ENCODE data around the gene CACNA2D2. TPM values are rescaled to one million over a fixed set of nuclear protein-coding genes. Genes with fewer than 3 reads are reported as not detected.

The CACNA2D2 gene
- total and polyA plus RNA-seq, 7 donors: 0.14 to 1.6 (median 0.83) TPM

GRCh38 chr3:50351323-50351697 lies 152.1 kb downstream of the CACNA2D2 start:
- no peak for DNase-seq
- no peak for ATAC-seq
- intact Hi-C loops (cut with DNase I): no loop called here
- peak overlapping the region; percentile 97 for H3K27ac ChIP-seq
- H3K4me1 ChIP-seq: peaks cover 46% of the 10 kb centered on the region
- H3K27me3 ChIP-seq (ENCODE audit: insufficient read depth in 3 of 3, low read length in 2 of 3): no peaks in the 10 kb centered on the region
- TF ChIP-seq, protein P1, sequence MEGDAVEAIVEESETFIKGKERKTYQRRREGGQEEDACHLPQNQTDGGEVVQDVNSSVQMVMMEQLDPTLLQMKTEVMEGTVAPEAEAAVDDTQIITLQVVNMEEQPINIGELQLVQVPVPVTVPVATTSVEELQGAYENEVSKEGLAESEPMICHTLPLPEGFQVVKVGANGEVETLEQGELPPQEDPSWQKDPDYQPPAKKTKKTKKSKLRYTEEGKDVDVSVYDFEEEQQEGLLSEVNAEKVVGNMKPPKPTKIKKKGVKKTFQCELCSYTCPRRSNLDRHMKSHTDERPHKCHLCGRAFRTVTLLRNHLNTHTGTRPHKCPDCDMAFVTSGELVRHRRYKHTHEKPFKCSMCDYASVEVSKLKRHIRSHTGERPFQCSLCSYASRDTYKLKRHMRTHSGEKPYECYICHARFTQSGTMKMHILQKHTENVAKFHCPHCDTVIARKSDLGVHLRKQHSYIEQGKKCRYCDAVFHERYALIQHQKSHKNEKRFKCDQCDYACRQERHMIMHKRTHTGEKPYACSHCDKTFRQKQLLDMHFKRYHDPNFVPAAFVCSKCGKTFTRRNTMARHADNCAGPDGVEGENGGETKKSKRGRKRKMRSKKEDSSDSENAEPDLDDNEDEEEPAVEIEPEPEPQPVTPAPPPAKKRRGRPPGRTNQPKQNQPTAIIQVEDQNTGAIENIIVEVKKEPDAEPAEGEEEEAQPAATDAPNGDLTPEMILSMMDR (IDR thresholded peaks at IDR 0.05): no peak
- H3K4me3 ChIP-seq: peak overlapping the region; percentile 92
- peaks cover 5 to 56% of the 10 kb centered on the region in 2 donors for H3K36me3 ChIP-seq (ENCODE audit: insufficient read depth in 1 of 2, low read depth in 1 of 2)
- H3K9me3 ChIP-seq: no peaks in the 10 kb centered on the region
- WGBS, 3 donors: 40 to 53% (median 44%) methylated on average over 11 of the region's 11 CpGs

GRCh38 chr3:50350527-50351322 lies 152.7 kb downstream of the CACNA2D2 start, which contains the start of the genes CYB561D2 and NPRL2:
Gene CYB561D2 (plus strand): TSS chr3:50350862. CDS start chr3:50351434, 572 bp downstream.
Gene NPRL2 (minus strand): TSS chr3:50350775. CDS start chr3:50350652, 123 bp downstream.
- Histone ChIP-seq H3K36me3 (ENCODE audit: insufficient read depth in 1 of 2, low read depth in 1 of 2) (peaks cover 5 to 50% of the 10 kb centered on the region in 2 donors), H3K4me3 (peak within 1 kb of the TSS; percentile 92), H3K4me1 (peaks cover 43% of the 10 kb centered on the region), H3K27me3 (ENCODE audit: insufficient read depth in 3 of 3, low read length in 2 of 3) (no peaks in the 10 kb centered on the region), H3K27ac (peak within 1 kb of the TSS; percentile 97), H3K9me3 (no peaks in the 10 kb centered on the region)
- TF ChIP-seq, protein P1 (IDR thresholded peaks at IDR 0.05): no peak
- WGBS, 3 donors: 0 to 1% (median 1%) methylated on average over 63 to 64 of the region's 64 CpGs
- ATAC-seq: peak; percentile 94 to 96 (median 94)
- intact Hi-C loops (cut with DNase I): no loop called here
- DNase-seq: peak; percentile 98 to 99

- peaks cover 5 to 45% of the 10 kb centered on the region in 2 donors for H3K36me3 ChIP-seq (ENCODE audit: insufficient read depth in 1 of 2, low read depth in 1 of 2)
- 2 to 6% (median 2%) methylated on average over 7 of the region's 7 CpGs for WGBS, 3 donors
Measured at GRCh38 chr3:50350213-50350526, 153.3 kb downstream of the CACNA2D2 start.

GRCh38 chr3:50347187-50347813 lies 156.1 kb downstream of the CACNA2D2 start:
- DNase-seq (peak; percentile 69 to 83), ATAC-seq (peak in 1 of 4 donors; percentile 10)
- H3K4me3 ChIP-seq: no peak overlapping the region
- peaks cover 0 to 19% of the 10 kb centered on the region in 2 donors for H3K36me3 ChIP-seq (ENCODE audit: insufficient read depth in 1 of 2, low read depth in 1 of 2)
- no peaks in the 10 kb centered on the region for H3K9me3 ChIP-seq
- WGBS, 3 donors: 25 to 29% (median 28%) methylated on average over 14 of the region's 14 CpGs
- TF ChIP-seq, protein P1 (IDR thresholded peaks at IDR 0.05): peak; percentile 61
- intact Hi-C loops (cut with DNase I): loop anchor here in 1 of 2 donors (2.0 kb wide), 1 partner anchor 196 kb away; no protein-coding TSS in a partner anchor
- H3K27me3 ChIP-seq (ENCODE audit: insufficient read depth in 3 of 3, low read length in 2 of 3): no peaks in the 10 kb centered on the region
- no peak overlapping the region for H3K27ac ChIP-seq
- peaks cover 27% of the 10 kb centered on the region for H3K4me1 ChIP-seq

More at GRCh38 chr3:50350213-50350526, 153.3 kb downstream of the CACNA2D2 start:
- DNase-seq (no peak), ATAC-seq (no peak)
- Histone ChIP-seq H3K9me3 (no peaks in the 10 kb centered on the region), H3K27me3 (ENCODE audit: insufficient read depth in 3 of 3, low read length in 2 of 3) (no peaks in the 10 kb centered on the region), H3K27ac (peak overlapping the region; percentile 97), H3K4me1 (peaks cover 39% of the 10 kb centered on the region), H3K4me3 (peak overlapping the region; percentile 92)
- intact Hi-C loops (cut with DNase I): no loop called here
- TF ChIP-seq, protein P1 (IDR thresholded peaks at IDR 0.05): no peak

All from psoas muscle (tissue), 8 donors.